SK-N-SH treated with all-trans-retinoic acid at 6 μM for 48 hours (cell line): Measurements from ENCODE around the gene OR6Q1.

Source experiments
- ATAC-seq: fragments of 200-7000 bp; cut with Tn5 transposase; 3 replicates; pipeline ENCODE4 v1.9.1; 2020; ENCODE audit warnings: mild to moderate bottlenecking, moderate library complexity
- ARNTL ChIP-seq: fragments of 450-650 bp; formaldehyde crosslinking; IDR thresholded peaks from 2 replicates; pipeline ENCODE4 v1.5.0; 2020; ENCODE audit warnings: low read depth, mild to moderate bottlenecking, moderate library complexity, borderline replicate concordance
- BACH2 ChIP-seq: fragments of 250-450 bp; sonication (Bioruptor Pico); IDR thresholded peaks from 2 replicates; pipeline ENCODE4 v1.9.0; 2021; ENCODE audit warnings: mild to moderate bottlenecking, borderline replicate concordance
- CREB5 ChIP-seq: fragments of 250-450 bp; sonication (Bioruptor Pico); IDR thresholded peaks from 2 replicates; pipeline ENCODE4 v1.5.1; 2020; ENCODE audit warnings: low read depth, mild to moderate bottlenecking, moderate library complexity
- CSDC2 ChIP-seq: fragments of 250-450 bp; sonication (Bioruptor Pico); IDR thresholded peaks from 2 replicates; pipeline ENCODE4 v1.5.0; 2020; ENCODE audit warnings: mild to moderate bottlenecking, moderate library complexity
- ESRRG ChIP-seq: fragments of 250-450 bp; sonication (Bioruptor Pico); IDR thresholded peaks from 2 replicates; pipeline ENCODE4 v1.6.1; 2021; ENCODE audit warnings: mild to moderate bottlenecking
- GLIS3 ChIP-seq: fragments of 250-450 bp; sonication (Bioruptor Pico); IDR thresholded peaks from 2 replicates; pipeline ENCODE4 v1.5.0; 2020; ENCODE audit warnings: mild to moderate bottlenecking, moderate library complexity
- ISL1 ChIP-seq: fragments of 250-450 bp; sonication (Bioruptor Pico); IDR thresholded peaks from 2 replicates; pipeline ENCODE4 v2.1.2; 2022; ENCODE audit warnings: mild to moderate bottlenecking, moderate library complexity
- OSR1 ChIP-seq: fragments of 250-450 bp; sonication (Bioruptor Pico); IDR thresholded peaks from 2 replicates; pipeline ENCODE4 v1.8.0; 2022; ENCODE audit warnings: moderate library complexity, mild to moderate bottlenecking, inconsistent platforms
- PATZ1 ChIP-seq: fragments of 250-450 bp; sonication (Bioruptor Pico); IDR thresholded peaks from 2 replicates; pipeline ENCODE4 v1.8.0; 2020; ENCODE audit warnings: mild to moderate bottlenecking, moderate library complexity, borderline replicate concordance
- POU6F1 ChIP-seq: fragments of 250-450 bp; sonication (Bioruptor Pico); IDR thresholded peaks from 2 replicates; pipeline ENCODE4 v1.8.0; 2021; ENCODE audit warnings: low read depth, mild to moderate bottlenecking, moderate library complexity, borderline replicate concordance
- PPARA ChIP-seq: fragments of 250-450 bp; sonication (Bioruptor Pico); IDR thresholded peaks from 2 replicates; pipeline ENCODE4 v1.5.0; 2020; ENCODE audit warnings: mild to moderate bottlenecking, borderline replicate concordance
- SNAI2 ChIP-seq: fragments of 250-450 bp; sonication (Bioruptor Pico); IDR thresholded peaks from 2 replicates; pipeline ENCODE4 v1.5.0; 2020; ENCODE audit warnings: mild to moderate bottlenecking, moderate library complexity
- TCF4 ChIP-seq: fragments of 250-450 bp; sonication (Bioruptor Pico); IDR thresholded peaks from 2 replicates; pipeline ENCODE4 v1.8.0; 2021; ENCODE audit warnings: mild to moderate bottlenecking, moderate library complexity, borderline replicate concordance
- TOX ChIP-seq: fragments of 250-450 bp; sonication (Bioruptor Pico); IDR thresholded peaks from 2 replicates; pipeline ENCODE4 v1.8.0; 2021; ENCODE audit warnings: mild to moderate bottlenecking, moderate library complexity, borderline replicate concordance
- TSHZ2 ChIP-seq: fragments of 250-450 bp; sonication (Bioruptor Pico); IDR thresholded peaks from 2 replicates; pipeline ENCODE4 v1.5.0; 2020; ENCODE audit warnings: mild to moderate bottlenecking, moderate library complexity
- ZC3H10 ChIP-seq: fragments of 250-450 bp; sonication (Bioruptor Pico); IDR thresholded peaks from 2 replicates; pipeline ENCODE4 v1.5.1; 2021; ENCODE audit warnings: mild to moderate bottlenecking, moderate library complexity
- ZFP3 ChIP-seq: fragments of 250-450 bp; sonication (Bioruptor Pico); IDR thresholded peaks from 2 replicates; pipeline ENCODE4 v1.5.0; 2020; ENCODE audit warnings: mild to moderate bottlenecking, moderate library complexity
- ZFP30 ChIP-seq: fragments of 450-650 bp; formaldehyde crosslinking; IDR thresholded peaks from 2 replicates; pipeline ENCODE4 v1.5.0; 2022; ENCODE audit warnings: mild to moderate bottlenecking, moderate library complexity
- ZNF565 ChIP-seq: fragments of 450-650 bp; formaldehyde crosslinking; conservative IDR thresholded peaks from 2 replicates; pipeline ENCODE4 v1.5.0; 2020; ENCODE audit warnings: low read depth, mild to moderate bottlenecking, moderate library complexity
- ZNF70 ChIP-seq: fragments of 450-650 bp; formaldehyde crosslinking; IDR thresholded peaks from 2 replicates; pipeline ENCODE4 v1.5.0; 2020; ENCODE audit warnings: mild to moderate bottlenecking, moderate library complexity
- ZNF8 ChIP-seq: fragments of 450-650 bp; formaldehyde crosslinking; IDR thresholded peaks from 2 replicates; pipeline ENCODE4 v1.5.0; 2020; ENCODE audit warnings: mild to moderate bottlenecking, moderate library complexity
- TF ChIP-seq, protein P1 (sequence below): fragments of 250-450 bp; sonication (Bioruptor Pico); IDR thresholded peaks from 2 replicates; pipeline ENCODE4 v1.5.1; 2021; ENCODE audit warnings: mild to moderate bottlenecking, moderate library complexity

Gene OR6Q1

DNA sequence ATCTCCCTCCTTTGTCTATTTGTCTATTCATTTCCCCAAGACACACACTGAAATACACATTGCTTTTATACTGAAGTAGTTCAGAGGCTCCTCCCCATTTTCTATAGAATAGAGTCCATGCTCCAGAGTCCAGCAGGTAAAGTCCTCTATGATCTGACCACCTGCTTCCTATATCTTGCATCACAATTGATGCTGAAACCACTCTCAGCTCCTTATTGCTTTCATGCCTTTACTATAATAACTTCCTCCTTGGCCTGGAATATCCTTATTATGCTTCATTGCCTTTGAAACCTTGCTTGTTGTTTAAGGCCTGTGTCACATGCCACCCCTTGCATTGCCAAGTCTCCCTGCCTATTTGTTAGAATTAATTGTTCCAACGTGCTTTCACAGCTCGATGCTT, 12.6 kb downstream of the OR6Q1 start:
- no peak for TF ChIP-seq TCF4
- no peak for TF ChIP-seq ESRRG (CRISPR knock-in tag)
- TF ChIP-seq PPARA, result no peak
- TF ChIP-seq OSR1 (CRISPR knock-in tag), result no peak
- TF ChIP-seq TOX (CRISPR knock-in tag), result no peak
- no peak for TF ChIP-seq TSHZ2
- TF ChIP-seq ZFP30 (CRISPR knock-in tag), result no peak
- TF ChIP-seq ARNTL (CRISPR knock-in tag), result no peak
- no peak for TF ChIP-seq CSDC2 (CRISPR knock-in tag)
- no peak for TF ChIP-seq ZNF70 (CRISPR knock-in tag)
- TF ChIP-seq ZNF565 (CRISPR knock-in tag), result no peak
- TF ChIP-seq PATZ1 (CRISPR knock-in tag), result no peak
- TF ChIP-seq, protein P1, sequence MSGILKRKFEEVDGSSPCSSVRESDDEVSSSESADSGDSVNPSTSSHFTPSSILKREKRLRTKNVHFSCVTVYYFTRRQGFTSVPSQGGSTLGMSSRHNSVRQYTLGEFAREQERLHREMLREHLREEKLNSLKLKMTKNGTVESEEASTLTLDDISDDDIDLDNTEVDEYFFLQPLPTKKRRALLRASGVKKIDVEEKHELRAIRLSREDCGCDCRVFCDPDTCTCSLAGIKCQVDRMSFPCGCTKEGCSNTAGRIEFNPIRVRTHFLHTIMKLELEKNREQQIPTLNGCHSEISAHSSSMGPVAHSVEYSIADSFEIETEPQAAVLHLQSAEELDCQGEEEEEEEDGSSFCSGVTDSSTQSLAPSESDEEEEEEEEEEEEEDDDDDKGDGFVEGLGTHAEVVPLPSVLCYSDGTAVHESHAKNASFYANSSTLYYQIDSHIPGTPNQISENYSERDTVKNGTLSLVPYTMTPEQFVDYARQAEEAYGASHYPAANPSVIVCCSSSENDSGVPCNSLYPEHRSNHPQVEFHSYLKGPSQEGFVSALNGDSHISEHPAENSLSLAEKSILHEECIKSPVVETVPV (CRISPR knock-in tag), result no peak
- no peak for TF ChIP-seq ISL1
- TF ChIP-seq ZNF8 (CRISPR knock-in tag), result no peak
- no peak for TF ChIP-seq ZFP3 (CRISPR knock-in tag)
- no peak for TF ChIP-seq CREB5
- no peak for TF ChIP-seq SNAI2 (CRISPR knock-in tag)
- no peak for TF ChIP-seq GLIS3 (CRISPR knock-in tag)
- ATAC-seq, result no peak

- no peak for TF ChIP-seq ZNF565 (CRISPR knock-in tag)
- no peak for TF ChIP-seq ESRRG (CRISPR knock-in tag)
- no peak for TF ChIP-seq ZFP3 (CRISPR knock-in tag)
- no peak for TF ChIP-seq CSDC2 (CRISPR knock-in tag)
- no peak for TF ChIP-seq OSR1 (CRISPR knock-in tag)
- TF ChIP-seq, protein P1 (CRISPR knock-in tag), result no peak
- no peak for ATAC-seq
Measured at GRCh38 chr11:58046231-58046630, 15.5 kb downstream of the OR6Q1 start.

DNA sequence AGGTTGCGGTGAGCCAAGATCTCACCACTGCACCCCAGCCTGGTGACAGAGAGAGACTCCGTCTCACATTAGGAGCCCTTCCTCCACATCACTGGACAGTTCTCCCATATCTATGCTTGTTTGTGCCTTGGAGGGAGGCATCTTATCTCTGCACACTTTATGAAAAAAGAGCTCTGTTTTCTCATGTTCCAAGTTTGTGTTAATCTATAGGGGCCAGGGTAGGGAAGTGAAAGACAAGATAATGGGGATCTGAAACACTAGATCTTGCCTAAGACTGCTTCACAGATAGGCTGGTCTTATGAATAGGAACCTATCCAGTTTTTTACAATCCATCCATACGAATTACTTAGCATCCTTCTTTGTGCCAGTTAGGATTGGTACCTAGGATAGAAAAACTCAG, 17.1 kb downstream of the OR6Q1 start:
- no peak for TF ChIP-seq CREB5
- TF ChIP-seq, protein P1 (CRISPR knock-in tag), result no peak
- TF ChIP-seq POU6F1, result no peak
- no peak for TF ChIP-seq ZC3H10
- no peak for TF ChIP-seq GLIS3 (CRISPR knock-in tag)
- TF ChIP-seq SNAI2 (CRISPR knock-in tag), result no peak
- no peak for TF ChIP-seq ARNTL (CRISPR knock-in tag)
- no peak for TF ChIP-seq ZNF70 (CRISPR knock-in tag)
- no peak for TF ChIP-seq BACH2 (CRISPR knock-in tag)
- no peak for TF ChIP-seq PATZ1 (CRISPR knock-in tag)
- TF ChIP-seq ZFP3 (CRISPR knock-in tag), result no peak
- ATAC-seq, result no peak
